Right lobe of liver (tissue), 4 donors: Measurements from ENCODE around the gene ZNF467.

Experiments used
- CTCF ChIP-seq, 4 donors: fragments of 200-600 bp in 3 of 4; fragments of 450-650 bp in 1 of 4; IDR thresholded peaks; one replicate each; pipeline versions ENCODE4 v1.5.1 to v1.8.0; 2016 to 2022; ENCODE audit warnings: antibody characterized with exemption in 4 of 4, mild to moderate bottlenecking in 2 of 4
- POLR2A ChIP-seq: fragments of 450-650 bp; IDR thresholded peaks from one replicate; pipeline ENCODE4 v1.6.1; 2017; ENCODE audit warnings: antibody characterized with exemption, mild to moderate bottlenecking
- donor health status: DM: no; HTN: no; CAD: no.
- donor health status: DM: no; HTN: no; CAD: no.
- donor health status: DM: no; HTN: yes; CAD: no.

- TF ChIP-seq CTCF (IDR thresholded peaks at IDR 0.05) (no peak), POLR2A (no peak)
These were observed 25.1 kb downstream of the ZNF467 start for GRCh38 chr7:149748076-149748874.
